Erythroblast (primary cell): Measurements from ENCODE around the gene JPT2.

Experiments
- GATA1 ChIP-seq: IDR thresholded peaks from 2 replicates; pipeline ENCODE4 v1.6.1; 2011; ENCODE audit warnings: low read depth, mild to moderate bottlenecking, control low read depth, low read length, moderate library complexity
- POLR2A ChIP-seq: IDR thresholded peaks from 2 replicates; pipeline ENCODE4 v1.6.1; 2011; ENCODE audit warnings: mild to moderate bottlenecking, low read length

DNA sequence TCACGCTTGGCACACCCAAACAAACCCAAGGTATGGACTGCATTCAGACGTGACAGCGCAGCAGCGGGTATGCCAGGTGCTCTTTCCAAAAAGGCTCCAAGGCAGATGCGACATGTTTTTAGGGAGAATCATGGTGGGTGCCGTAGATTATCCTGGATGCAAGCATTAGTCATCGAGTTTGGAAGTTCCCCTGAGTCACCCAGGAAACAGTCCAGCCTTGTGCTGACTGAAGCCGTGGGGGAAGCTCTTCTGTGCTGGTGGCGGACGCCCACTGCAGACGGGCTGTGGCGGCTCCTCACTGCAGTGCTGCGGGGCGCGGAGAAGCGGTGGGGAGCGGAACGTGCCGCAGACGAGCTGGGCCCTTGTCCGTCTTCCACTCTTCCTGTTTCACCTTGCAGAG, 13.9 kb downstream of the JPT2 start:
- TF ChIP-seq POLR2A (no peak), GATA1 (no peak)
